GM10248 (cell line): ENCODE results near the gene IL25.

Experiments used
- CTCF ChIA-PET: fragments of 300-600 bp; sonication (Branson Sonifier 250); formaldehyde crosslinking; extraction: SDS; loops from one replicate; lab custom pipeline; 2021; ENCODE audit warnings: antibody characterized with exemption; lab: Yijun Ruan, JAX
- POLR2A ChIA-PET: fragments of 350-650 bp; sonication (Branson Sonifier 250); formaldehyde crosslinking; extraction: SDS; loops from one replicate; lab custom pipeline; 2020; ENCODE audit warnings: antibody characterized with exemption; lab: Yijun Ruan, JAX
- DNase-seq: peaks from one replicate; pipeline ENCODE4 v3.0.0; 2012; ENCODE audit errors: extremely low spot score
- TF ChIP-seq, protein P1 (sequence below): IDR thresholded peaks from 2 replicates; pipeline ENCODE4 v1.5.1; 2012; ENCODE audit warnings: mild to moderate bottlenecking, low read depth; ENCODE audit errors: extremely low read depth, missing control alignments, control extremely low read depth

The IL25 gene

GRCh38 chr14:23402296-23403138, 29.9 kb downstream of the IL25 start:
- TF ChIP-seq, protein P1, sequence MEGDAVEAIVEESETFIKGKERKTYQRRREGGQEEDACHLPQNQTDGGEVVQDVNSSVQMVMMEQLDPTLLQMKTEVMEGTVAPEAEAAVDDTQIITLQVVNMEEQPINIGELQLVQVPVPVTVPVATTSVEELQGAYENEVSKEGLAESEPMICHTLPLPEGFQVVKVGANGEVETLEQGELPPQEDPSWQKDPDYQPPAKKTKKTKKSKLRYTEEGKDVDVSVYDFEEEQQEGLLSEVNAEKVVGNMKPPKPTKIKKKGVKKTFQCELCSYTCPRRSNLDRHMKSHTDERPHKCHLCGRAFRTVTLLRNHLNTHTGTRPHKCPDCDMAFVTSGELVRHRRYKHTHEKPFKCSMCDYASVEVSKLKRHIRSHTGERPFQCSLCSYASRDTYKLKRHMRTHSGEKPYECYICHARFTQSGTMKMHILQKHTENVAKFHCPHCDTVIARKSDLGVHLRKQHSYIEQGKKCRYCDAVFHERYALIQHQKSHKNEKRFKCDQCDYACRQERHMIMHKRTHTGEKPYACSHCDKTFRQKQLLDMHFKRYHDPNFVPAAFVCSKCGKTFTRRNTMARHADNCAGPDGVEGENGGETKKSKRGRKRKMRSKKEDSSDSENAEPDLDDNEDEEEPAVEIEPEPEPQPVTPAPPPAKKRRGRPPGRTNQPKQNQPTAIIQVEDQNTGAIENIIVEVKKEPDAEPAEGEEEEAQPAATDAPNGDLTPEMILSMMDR = no peak
- ChIA-PET CTCF (interaction anchor here (1.2 to 2.4 kb wide), 3 partner anchors 14 to 33 kb away, joined by 3 to 8 read pairs (median 3); no protein-coding TSS in a partner anchor), POLR2A (no interaction called here)
- DNase-seq = no peak

- CTCF ChIA-PET = interaction anchor here (1.2 to 2.4 kb wide), 2 partner anchors 13 to 23 kb away, joined by 3 to 8 read pairs; no protein-coding TSS in a partner anchor
- POLR2A ChIA-PET = no interaction called here
- no peak for DNase-seq
- TF ChIP-seq, protein P1 = no peak
Observed at GRCh38 chr14:23403139-23403438, 30.5 kb downstream of the IL25 start.

GRCh38 chr14:23403908-23404307, 31.3 kb downstream of the IL25 start:
- TF ChIP-seq, protein P1 = no peak
- CTCF ChIA-PET = no interaction called here
- no peak for DNase-seq
- POLR2A ChIA-PET = no interaction called here

- ChIA-PET CTCF (no interaction called here), POLR2A (no interaction called here)
- TF ChIP-seq, protein P1 = no peak
- no peak for DNase-seq
Observed at GRCh38 chr14:23404331-23404900, 31.8 kb downstream of the IL25 start.

GRCh38 chr14:23405096-23405495, 32.5 kb downstream of the IL25 start:
- DNase-seq = no peak
- CTCF ChIA-PET = no interaction called here
- TF ChIP-seq, protein P1 = no peak

DNA sequence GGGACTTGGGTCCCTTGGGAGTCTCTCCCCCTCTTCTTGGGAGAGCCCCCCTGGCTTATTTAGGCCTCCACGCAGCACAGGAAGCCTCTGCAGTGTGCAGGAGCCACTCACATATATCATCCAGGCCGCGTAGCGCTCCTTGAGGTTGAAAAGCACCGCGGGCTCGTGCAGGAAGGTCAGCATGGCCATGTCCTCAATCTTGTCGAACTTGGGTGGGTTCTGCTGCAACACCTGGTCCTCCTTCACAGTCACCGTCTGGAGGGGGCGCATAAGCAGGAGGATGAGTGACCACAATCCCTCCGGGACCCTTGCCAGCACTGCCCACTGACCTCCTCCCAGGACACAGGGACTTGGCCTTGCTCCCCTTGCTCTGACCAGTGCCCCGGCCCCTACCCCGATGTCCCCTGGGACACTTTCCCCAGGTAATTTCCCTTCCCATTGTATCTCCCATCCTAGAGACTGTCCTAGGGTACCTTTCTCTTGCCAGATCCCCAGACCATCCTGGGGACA, 33.0 kb downstream of the IL25 start:
- ChIA-PET POLR2A (no interaction called here), CTCF (no interaction called here)
- no peak for DNase-seq
- TF ChIP-seq, protein P1 = no peak

More at GRCh38 chr14:23405096-23405495, 32.5 kb downstream of the IL25 start:
- POLR2A ChIA-PET = no interaction called here
